Measurements from ENCODE around the gene ANKRD13A. TPM values are rescaled to one million over a fixed set of nuclear protein-coding genes. Genes with fewer than 3 reads are reported as not detected.
"Not testable (repeated sequence)": the region's sequence is repeated elsewhere in the genome, so short reads cannot be mapped to it uniquely, and the experiment has no call there.

The ANKRD13A gene
- total RNA-seq, 1 experiment from 2014 or later, result 291 TPM

GRCh38 chr12:110047297-110047940 lies 48.2 kb downstream of the ANKRD13A start:
- no peak for DNase-seq (ENCODE audit: low read depth)

GRCh38 chr12:110048242-110049027 lies 49.2 kb downstream of the ANKRD13A start, which contains the start of gene C12orf76:
Gene C12orf76, minus strand, starts transcription at chr12:110048522. Its CDS starts 27 bp downstream, at chr12:110048495.
- peak; percentile 96 for DNase-seq (ENCODE audit: low read depth)

- DNase-seq (ENCODE audit: low read depth), result not testable (repeated sequence)
Measured at GRCh38 chr12:110049034-110049433, 49.8 kb downstream of the ANKRD13A start.

- not testable (repeated sequence) for DNase-seq (ENCODE audit: low read depth)
Measured at GRCh38 chr12:110049666-110050065, 50.4 kb downstream of the ANKRD13A start.

GRCh38 chr12:110050927-110051326 lies 51.7 kb downstream of the ANKRD13A start:
- DNase-seq (ENCODE audit: low read depth), result no peak

- peak; percentile 95 for DNase-seq (ENCODE audit: low read depth)
Measured at GRCh38 chr12:110055375-110056352, 56.4 kb downstream of the ANKRD13A start.

- peak; percentile 26 for DNase-seq (ENCODE audit: low read depth)
Measured at GRCh38 chr12:110056643-110057042, 57.4 kb downstream of the ANKRD13A start.

GRCh38 chr12:110058875-110059615 lies 59.8 kb downstream of the ANKRD13A start:
- no peak for DNase-seq (ENCODE audit: low read depth)

GRCh38 chr12:110059651-110060000 lies 60.4 kb downstream of the ANKRD13A start:
- DNase-seq (ENCODE audit: low read depth), result no peak

- no peak for DNase-seq (ENCODE audit: low read depth)
Measured at GRCh38 chr12:110062241-110062640, 63.0 kb downstream of the ANKRD13A start.

- no peak for DNase-seq (ENCODE audit: low read depth)
Measured at GRCh38 chr12:110065540-110065939, 66.3 kb downstream of the ANKRD13A start.

GRCh38 chr12:110067531-110067930 lies 68.3 kb downstream of the ANKRD13A start:
- DNase-seq (ENCODE audit: low read depth), result no peak

GRCh38 chr12:110068115-110068514 lies 68.9 kb downstream of the ANKRD13A start:
- DNase-seq (ENCODE audit: low read depth), result not testable (repeated sequence)

- no peak for DNase-seq (ENCODE audit: low read depth)
Measured at GRCh38 chr12:110068654-110069053, 69.4 kb downstream of the ANKRD13A start.

- DNase-seq (ENCODE audit: low read depth), result no peak
Measured at GRCh38 chr12:110071504-110071903, 72.3 kb downstream of the ANKRD13A start.

GRCh38 chr12:110071967-110072366 lies 72.7 kb downstream of the ANKRD13A start:
- no peak for DNase-seq (ENCODE audit: low read depth)

GRCh38 chr12:110072636-110073035 lies 73.4 kb downstream of the ANKRD13A start:
- not testable (repeated sequence) for DNase-seq (ENCODE audit: low read depth)

GRCh38 chr12:110073049-110073831 lies 74.0 kb downstream of the ANKRD13A start:
- peak; percentile 36 for DNase-seq (ENCODE audit: low read depth)

- no peak for DNase-seq (ENCODE audit: low read depth)
Measured at GRCh38 chr12:110074089-110074488, 74.9 kb downstream of the ANKRD13A start.

GRCh38 chr12:110075880-110076279 lies 76.7 kb downstream of the ANKRD13A start:
- DNase-seq (ENCODE audit: low read depth), result no peak
